Fibroblast of the aortic adventitia (primary cell): ENCODE data around the gene BCKDHB. TPM values are rescaled to one million over a fixed set of nuclear protein-coding genes. Genes with fewer than 3 reads are reported as not detected.

Experiments used
- DNase-seq: peaks from one replicate; pipeline ENCODE4 v3.0.0-alpha.2; 2010; ENCODE audit warnings: low read depth
- H3K4me3 ChIP-seq: 2 replicates; pipeline ENCODE4 v1.5.1; 2011; ENCODE audit warnings: low read depth, mild to moderate bottlenecking, control low read depth, low read length, moderate library complexity
- CTCF ChIP-seq: IDR thresholded peaks from 2 replicates; pipeline ENCODE4 v1.5.1; 2011; ENCODE audit warnings: mild to moderate bottlenecking, low read length, control low read depth, inconsistent platforms; ENCODE audit not compliant: insufficient read depth
- total RNA-seq: library from RNA; depleted of rRNA; stranded (reverse); fragments of >200 nt; gene quantifications from 2 replicates; pipeline ENCODE4 v1.2.3, GENCODE V29; 2012; ENCODE audit warnings: low replicate concordance

BCKDHB gene
- total RNA-seq, 1 donor: 20.3 TPM

- no peak overlapping the region for H3K4me3 ChIP-seq
- peak; percentile 55 for TF ChIP-seq CTCF
- DNase-seq: peak; percentile 81
Measured at GRCh38 chr6:80133020-80133419, 26.5 kb downstream of the BCKDHB start.

GRCh38 chr6:80134065-80134464, 27.6 kb downstream of the BCKDHB start:
- TF ChIP-seq CTCF: no peak
- H3K4me3 ChIP-seq: no peak overlapping the region
- DNase-seq: no peak

GRCh38 chr6:80142586-80142985, 36.1 kb downstream of the BCKDHB start:
- DNase-seq: peak; percentile 70
- no peak for TF ChIP-seq CTCF
- no peak overlapping the region for H3K4me3 ChIP-seq

GRCh38 chr6:80143419-80143937, 37.0 kb downstream of the BCKDHB start:
- TF ChIP-seq CTCF: no peak
- no peak overlapping the region for H3K4me3 ChIP-seq
- DNase-seq: peak; percentile 98

- H3K4me3 ChIP-seq: no peak overlapping the region
- no peak for TF ChIP-seq CTCF
- peak; percentile 30 for DNase-seq
Measured at GRCh38 chr6:80144753-80145315, 38.4 kb downstream of the BCKDHB start.

- no peak for TF ChIP-seq CTCF
- DNase-seq: peak; percentile 31
- H3K4me3 ChIP-seq: no peak overlapping the region
Measured at GRCh38 chr6:80145509-80145908, 39.0 kb downstream of the BCKDHB start.

GRCh38 chr6:80145921-80146320, 39.5 kb downstream of the BCKDHB start:
- no peak for DNase-seq
- no peak for TF ChIP-seq CTCF
- no peak overlapping the region for H3K4me3 ChIP-seq
